ENCODE measurements around the gene PIK3C2G.
"Not testable (repeated sequence)": the region's sequence is repeated elsewhere in the genome, so short reads cannot be mapped to it uniquely, and the experiment has no call there.

PIK3C2G gene

DNA sequence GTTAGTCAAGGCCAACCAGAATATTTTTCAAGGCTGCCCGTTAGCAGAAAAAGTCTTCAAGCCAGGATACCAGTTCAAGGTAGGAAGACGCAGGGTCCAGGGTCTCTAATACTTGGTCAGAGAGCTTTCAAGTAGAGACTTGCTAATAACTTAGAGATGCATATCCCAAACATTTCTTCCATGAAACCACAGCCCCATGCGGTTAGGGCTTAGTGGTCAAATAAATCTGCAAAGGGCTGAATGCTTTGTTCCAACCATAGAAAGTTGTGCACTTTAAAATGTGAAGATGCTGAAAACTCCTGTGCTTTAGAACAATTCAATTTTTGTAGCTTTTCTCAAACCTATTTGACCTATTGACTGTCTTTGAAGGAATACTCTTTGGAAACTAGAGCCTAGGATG lies 208.9 kb downstream of the PIK3C2G start:
- H3K4me3 Mint-ChIP-seq = no peak overlapping the region

GRCh38 chr12:18472304-18472703 lies 211.0 kb downstream of the PIK3C2G start:
- no peak overlapping the region for H3K27ac Mint-ChIP-seq
- no peaks in the 10 kb centered on the region for H3K36me3 Mint-ChIP-seq
- CTCF ChIA-PET = no interaction called here
- no peaks in the 10 kb centered on the region for H3K27me3 Mint-ChIP-seq
- no peak overlapping the region for H3K4me3 Mint-ChIP-seq
- no peak for DNase-seq
- peaks cover 5% of the 10 kb centered on the region for H3K9me3 Mint-ChIP-seq
- no peaks in the 10 kb centered on the region for H3K4me1 Mint-ChIP-seq

More for the DNA sequence above, 208.9 kb downstream of the PIK3C2G start:
- CTCF ChIA-PET = no interaction called here
- Mint-ChIP-seq H3K4me1 (no peaks in the 10 kb centered on the region), H3K9me3 (peaks cover 5% of the 10 kb centered on the region), H3K27ac (no peak overlapping the region), H3K27me3 (no peaks in the 10 kb centered on the region), H3K36me3 (no peaks in the 10 kb centered on the region)
- no peak for DNase-seq

DNA sequence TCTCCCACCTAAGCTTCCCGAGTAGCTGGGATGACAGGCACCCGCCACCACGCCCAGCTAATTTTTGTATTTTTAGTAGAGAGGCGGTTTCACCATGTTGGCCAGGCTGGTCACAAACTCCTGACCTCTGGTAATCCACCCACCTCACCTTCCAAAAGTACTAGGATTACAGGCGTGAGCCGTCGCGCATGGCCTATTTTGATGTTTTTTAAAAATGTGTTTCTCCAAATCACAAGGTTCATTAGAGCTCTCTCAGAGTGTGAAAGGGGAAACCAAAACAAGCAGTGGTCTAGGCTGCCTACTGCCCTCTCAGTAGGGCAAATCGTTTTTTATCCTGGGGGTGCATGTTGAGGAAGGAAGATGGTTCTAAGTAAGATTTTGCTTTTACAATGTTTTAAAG lies 211.5 kb downstream of the PIK3C2G start:
- no peak overlapping the region for H3K4me3 Mint-ChIP-seq
- no peaks in the 10 kb centered on the region for H3K4me1 Mint-ChIP-seq
- H3K36me3 Mint-ChIP-seq = no peaks in the 10 kb centered on the region
- H3K27ac Mint-ChIP-seq = no peak overlapping the region
- H3K27me3 Mint-ChIP-seq = no peaks in the 10 kb centered on the region
- CTCF ChIA-PET = no interaction called here
- H3K9me3 Mint-ChIP-seq = peaks cover 5% of the 10 kb centered on the region
- no peak for DNase-seq

GRCh38 chr12:18476861-18477260 lies 215.5 kb downstream of the PIK3C2G start:
- Mint-ChIP-seq H3K36me3 (no peaks in the 10 kb centered on the region), H3K4me1 (no peaks in the 10 kb centered on the region), H3K27me3 (no peaks in the 10 kb centered on the region), H3K27ac (no peak overlapping the region), H3K9me3 (peaks cover 6% of the 10 kb centered on the region), H3K4me3 (no peak overlapping the region)
- CTCF ChIA-PET = no interaction called here
- no peak for DNase-seq

- Mint-ChIP-seq H3K36me3 (no peaks in the 10 kb centered on the region), H3K4me1 (no peaks in the 10 kb centered on the region), H3K27me3 (no peaks in the 10 kb centered on the region), H3K27ac (no peak overlapping the region), H3K9me3 (peaks cover 4% of the 10 kb centered on the region), H3K4me3 (no peak overlapping the region)
- CTCF ChIA-PET = no interaction called here
- DNase-seq = no peak
Observed at GRCh38 chr12:18479256-18479655, 217.9 kb downstream of the PIK3C2G start.

DNA sequence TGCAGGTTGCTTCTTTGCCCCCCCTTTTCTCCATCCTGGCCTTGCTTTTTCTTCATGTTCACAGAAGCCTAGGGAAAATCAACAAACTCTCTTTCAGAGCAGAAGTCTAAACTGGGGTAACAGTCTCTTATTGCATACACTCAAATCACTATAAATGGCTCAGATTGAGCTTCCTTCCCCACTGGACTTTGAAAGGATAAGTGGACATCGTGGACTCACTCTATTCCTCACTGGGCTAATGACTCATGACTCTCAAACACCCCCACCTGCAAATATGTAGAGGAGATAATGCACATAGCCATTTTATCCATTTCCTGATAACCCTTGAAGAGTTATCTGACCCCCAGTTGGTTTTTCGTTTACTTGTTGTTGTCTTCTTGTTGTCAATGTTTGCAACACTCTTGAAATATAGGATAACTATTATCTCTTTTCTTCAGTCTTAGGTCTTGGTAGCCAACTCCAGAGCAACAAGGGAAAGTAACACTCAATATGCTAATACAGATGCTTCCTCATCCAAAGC lies 221.3 kb downstream of the PIK3C2G start:
- Mint-ChIP-seq H3K27me3 (no peaks in the 10 kb centered on the region), H3K4me3 (no peak overlapping the region)
- CTCF ChIA-PET = no interaction called here

GRCh38 chr12:18483698-18484325 lies 222.5 kb downstream of the PIK3C2G start:
- peaks cover 6% of the 10 kb centered on the region for H3K9me3 Mint-ChIP-seq
- H3K27me3 Mint-ChIP-seq = no peaks in the 10 kb centered on the region
- DNase-seq = no peak
- H3K4me3 Mint-ChIP-seq = no peak overlapping the region
- H3K36me3 Mint-ChIP-seq = no peaks in the 10 kb centered on the region
- H3K27ac Mint-ChIP-seq = no peak overlapping the region
- H3K4me1 Mint-ChIP-seq = no peaks in the 10 kb centered on the region
- CTCF ChIA-PET = no interaction called here

More for the DNA sequence above, 221.3 kb downstream of the PIK3C2G start:
- DNase-seq = no peak
- Mint-ChIP-seq H3K27ac (no peak overlapping the region), H3K9me3 (peaks cover 6% of the 10 kb centered on the region), H3K4me1 (no peaks in the 10 kb centered on the region), H3K36me3 (no peaks in the 10 kb centered on the region)

- no peak for DNase-seq
- CTCF ChIA-PET = no interaction called here
- no peaks in the 10 kb centered on the region for H3K36me3 Mint-ChIP-seq
- peaks cover 1% of the 10 kb centered on the region for H3K9me3 Mint-ChIP-seq
- no peak overlapping the region for H3K4me3 Mint-ChIP-seq
- no peaks in the 10 kb centered on the region for H3K27me3 Mint-ChIP-seq
- no peak overlapping the region for H3K27ac Mint-ChIP-seq
- no peaks in the 10 kb centered on the region for H3K4me1 Mint-ChIP-seq
Observed at GRCh38 chr12:18486036-18486435, 224.7 kb downstream of the PIK3C2G start.

DNA sequence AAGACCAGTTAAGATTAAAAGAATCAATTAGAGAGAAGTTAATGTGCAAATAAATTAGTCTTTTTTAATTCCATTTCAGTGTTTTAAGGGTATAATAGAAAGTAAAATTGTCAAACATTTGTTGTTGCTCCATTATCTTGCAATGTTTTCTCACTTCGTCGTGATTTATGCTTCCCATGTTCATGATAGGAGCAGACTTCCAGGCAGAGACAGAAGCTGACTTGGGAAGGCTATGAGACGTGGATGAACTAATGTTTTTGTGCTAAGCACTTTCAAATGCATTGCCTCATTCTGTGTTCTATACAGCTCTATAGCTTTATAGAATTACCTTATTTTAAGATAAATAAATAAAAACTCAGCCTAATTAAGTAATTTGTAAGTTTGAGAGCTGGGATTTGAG lies 226.2 kb downstream of the PIK3C2G start:
- no peak overlapping the region for H3K27ac Mint-ChIP-seq
- CTCF ChIA-PET = no interaction called here
- no peaks in the 10 kb centered on the region for H3K4me1 Mint-ChIP-seq
- peaks cover 1% of the 10 kb centered on the region for H3K9me3 Mint-ChIP-seq
- H3K36me3 Mint-ChIP-seq = no peaks in the 10 kb centered on the region
- DNase-seq = no peak
- no peak overlapping the region for H3K4me3 Mint-ChIP-seq
- no peaks in the 10 kb centered on the region for H3K27me3 Mint-ChIP-seq

DNA sequence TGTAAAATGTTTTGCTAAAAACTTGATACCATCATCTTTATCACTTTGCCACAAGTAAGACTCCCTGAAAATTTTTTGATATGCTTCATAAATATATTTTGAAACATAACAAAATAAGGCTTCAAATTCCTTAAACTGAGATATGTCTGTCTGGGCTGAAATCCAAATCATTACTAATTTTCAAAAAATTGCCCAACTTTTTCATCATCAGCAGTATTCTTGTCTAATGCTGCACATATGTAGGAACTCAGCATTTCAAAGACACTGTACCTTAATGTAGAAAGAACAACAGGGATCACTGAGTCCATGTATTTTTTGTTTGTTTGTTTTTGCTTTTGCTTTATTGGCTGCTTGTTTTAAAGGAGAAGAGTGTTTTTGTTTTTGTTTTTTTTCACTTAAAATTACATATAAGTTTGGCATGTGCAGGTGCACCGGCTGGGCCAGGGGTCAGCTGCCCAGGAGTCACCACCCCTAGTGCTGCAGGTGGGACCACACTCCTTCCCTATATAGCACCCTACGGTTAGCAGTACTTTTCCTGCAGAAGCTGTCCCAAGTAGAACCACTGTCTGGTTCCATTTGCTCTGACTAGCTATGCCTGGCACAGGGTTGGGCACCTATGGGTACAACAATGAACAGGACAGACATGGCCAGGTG lies 231.2 kb downstream of the PIK3C2G start:
- CTCF ChIA-PET = no interaction called here
- H3K4me3 Mint-ChIP-seq = no peak overlapping the region

GRCh38 chr12:18496156-18496555 lies 234.8 kb downstream of the PIK3C2G start:
- CTCF ChIA-PET = no interaction called here

More for the DNA sequence above, 231.2 kb downstream of the PIK3C2G start:
- Mint-ChIP-seq H3K27me3 (no peaks in the 10 kb centered on the region), H3K27ac (no peak overlapping the region), H3K36me3 (no peaks in the 10 kb centered on the region), H3K9me3 (peaks cover 1% of the 10 kb centered on the region), H3K4me1 (no peaks in the 10 kb centered on the region)
- DNase-seq = no peak

DNA sequence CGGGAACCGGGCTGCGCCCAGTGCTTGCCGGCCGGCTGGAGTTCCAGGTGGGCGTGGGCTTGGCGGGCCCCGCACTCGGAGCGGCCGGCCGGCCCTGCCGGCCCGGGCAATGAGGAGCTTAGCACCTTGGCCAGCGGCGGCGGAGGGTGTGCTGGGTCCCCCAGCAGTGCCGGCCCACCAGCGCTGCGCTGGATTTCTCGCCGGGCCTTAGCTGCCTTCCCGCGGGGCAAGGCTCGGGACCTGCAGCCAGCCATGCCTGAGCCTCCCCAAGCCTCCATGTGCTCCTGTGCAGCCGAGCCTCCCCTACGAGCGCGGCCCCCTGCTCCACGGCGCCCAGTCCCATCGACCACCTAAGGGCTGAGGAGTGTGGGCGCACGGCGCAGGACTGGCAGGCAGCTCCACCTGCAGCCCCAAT lies 238.8 kb downstream of the PIK3C2G start:
- H3K4me3 Mint-ChIP-seq, H3K9me3 Mint-ChIP-seq, H3K27me3 Mint-ChIP-seq, CTCF ChIA-PET, H3K27ac Mint-ChIP-seq, H3K36me3 Mint-ChIP-seq, H3K4me1 Mint-ChIP-seq, DNase-seq: not testable (repeated sequence)

More at GRCh38 chr12:18496156-18496555, 234.8 kb downstream of the PIK3C2G start:
- no peak overlapping the region for H3K4me3 Mint-ChIP-seq
- no peak overlapping the region for H3K27ac Mint-ChIP-seq
- H3K4me1 Mint-ChIP-seq = no peaks in the 10 kb centered on the region
- no peaks in the 10 kb centered on the region for H3K27me3 Mint-ChIP-seq
- H3K9me3 Mint-ChIP-seq = peaks cover 7% of the 10 kb centered on the region
- DNase-seq = no peak
- no peaks in the 10 kb centered on the region for H3K36me3 Mint-ChIP-seq

- H3K27ac Mint-ChIP-seq, H3K9me3 Mint-ChIP-seq, H3K4me1 Mint-ChIP-seq, H3K4me3 Mint-ChIP-seq, H3K36me3 Mint-ChIP-seq, CTCF ChIA-PET, H3K27me3 Mint-ChIP-seq, DNase-seq: not testable (repeated sequence)
Observed at GRCh38 chr12:18500736-18501135, 239.4 kb downstream of the PIK3C2G start.

DNA sequence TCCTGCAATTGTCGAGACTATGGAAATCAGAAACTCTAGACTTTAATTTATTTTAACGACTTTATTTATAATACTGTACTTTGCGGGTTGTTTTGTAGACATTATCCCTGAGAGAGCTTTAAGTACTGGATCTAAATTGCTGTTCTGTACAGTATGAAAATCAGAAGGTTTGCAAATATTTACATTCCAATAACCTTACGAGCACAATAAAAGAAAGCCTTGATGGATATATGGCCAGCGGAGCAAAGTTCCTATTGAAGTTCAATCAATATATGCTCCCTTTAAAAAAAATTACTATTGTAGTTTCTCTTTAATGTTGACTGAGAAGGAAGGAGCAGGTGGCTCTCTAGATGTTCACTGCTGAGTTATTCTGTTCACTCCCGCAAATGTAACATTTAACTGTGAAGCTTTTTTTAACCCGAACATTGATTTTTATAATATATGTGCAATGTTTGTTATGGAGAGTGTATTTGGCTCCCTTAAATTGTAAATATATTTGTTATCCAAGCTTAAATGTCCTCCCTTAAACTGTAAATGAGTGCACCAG lies 241.2 kb downstream of the PIK3C2G start:
- no peaks in the 10 kb centered on the region for H3K27me3 Mint-ChIP-seq
- H3K27ac Mint-ChIP-seq = no peak overlapping the region
- no peak for DNase-seq
- H3K9me3 Mint-ChIP-seq = peaks cover 11% of the 10 kb centered on the region
- CTCF ChIA-PET = no interaction called here
- no peaks in the 10 kb centered on the region for H3K36me3 Mint-ChIP-seq
- H3K4me1 Mint-ChIP-seq = no peaks in the 10 kb centered on the region
- no peak overlapping the region for H3K4me3 Mint-ChIP-seq

DNA sequence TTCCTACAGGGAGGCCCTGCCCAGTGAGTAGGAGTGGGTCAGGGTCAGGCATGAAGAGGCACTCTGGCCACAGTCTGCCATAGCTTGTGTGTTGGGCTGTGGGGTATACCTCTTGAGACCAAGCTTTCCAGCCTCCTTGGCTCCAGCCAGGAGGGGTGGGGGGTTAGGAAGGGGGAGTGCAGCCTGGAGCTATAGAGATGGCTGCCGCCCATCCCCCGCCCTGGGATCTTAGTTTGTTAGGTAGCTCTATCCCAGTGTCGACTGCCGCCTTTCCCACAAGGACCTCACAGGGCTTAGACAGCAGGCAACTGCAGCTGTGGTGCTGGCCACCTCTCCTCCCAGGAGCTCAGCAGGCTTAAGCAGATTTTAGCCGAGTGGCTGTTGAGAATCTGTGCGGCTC lies 260.1 kb downstream of the PIK3C2G start:
- Mint-ChIP-seq H3K36me3 (peaks cover 2% of the 10 kb centered on the region), H3K9me3 (peaks cover 38% of the 10 kb centered on the region), H3K4me3 (no peak overlapping the region), H3K27me3 (no peaks in the 10 kb centered on the region), H3K27ac (no peak overlapping the region), H3K4me1 (no peaks in the 10 kb centered on the region)
- no peak for DNase-seq
- CTCF ChIA-PET = no interaction called here
